Right atrium auricular region (tissue), 2 donors: ENCODE results near the gene SLC9A9. TPM values are rescaled to one million over a fixed set of nuclear protein-coding genes. Genes with fewer than 3 reads are reported as not detected.

ENCODE experiments used
- DNase-seq: peaks from one replicate; pipeline ENCODE4 v3.0.0-alpha.2; 2019; ENCODE audit warnings: low spot score
- H3K27ac ChIP-seq, 2 donors: fragments of 200-600 bp; sonication (generic); 1 replicate in 1 of 2; 2 replicates in 1 of 2; pipeline ENCODE4 v1.5.1; 2016 to 2019
- H3K27me3 ChIP-seq, 2 donors: fragments of 200-600 bp; sonication (generic); one replicate each; pipeline versions ENCODE4 v1.5.1 to v1.6.0; 2017 to 2019
- H3K36me3 ChIP-seq: fragments of 200-600 bp; sonication (generic); one replicate; pipeline ENCODE4 v1.5.1; 2016
- H3K4me1 ChIP-seq, 2 donors: fragments of 200-600 bp; sonication (generic); one replicate each; pipeline versions ENCODE4 v1.5.1 to v1.6.0; 2017 to 2019
- H3K4me3 ChIP-seq, 2 donors: fragments of 200-600 bp; sonication (generic); 1 replicate in 1 of 2; 2 replicates in 1 of 2; pipeline ENCODE4 v1.5.1; 2017 to 2019; ENCODE audit warnings: mild to moderate bottlenecking in 1 of 2, moderate library complexity in 1 of 2
- H3K9me3 ChIP-seq, 2 donors: fragments of 200-600 bp; sonication (generic); one replicate each; pipeline ENCODE4 v1.5.1; 2019
- total RNA-seq, 2 donors: library from RNA; depleted of rRNA; stranded (reverse); fragments of >200 nt; gene quantifications; one replicate each; pipeline ENCODE4 v1.1.0, GENCODE V29; 2016
- TF ChIP-seq, protein P1 (sequence below), 2 donors: fragments of 200-600 bp; sonication (generic); IDR thresholded peaks; one replicate each; pipeline ENCODE4 v1.5.1; 2019; ENCODE audit warnings: antibody characterized with exemption in 2 of 2

The SLC9A9 gene
- total RNA-seq, 2 donors from 2014 or later, result 3.1 to 4.2 TPM

DNA sequence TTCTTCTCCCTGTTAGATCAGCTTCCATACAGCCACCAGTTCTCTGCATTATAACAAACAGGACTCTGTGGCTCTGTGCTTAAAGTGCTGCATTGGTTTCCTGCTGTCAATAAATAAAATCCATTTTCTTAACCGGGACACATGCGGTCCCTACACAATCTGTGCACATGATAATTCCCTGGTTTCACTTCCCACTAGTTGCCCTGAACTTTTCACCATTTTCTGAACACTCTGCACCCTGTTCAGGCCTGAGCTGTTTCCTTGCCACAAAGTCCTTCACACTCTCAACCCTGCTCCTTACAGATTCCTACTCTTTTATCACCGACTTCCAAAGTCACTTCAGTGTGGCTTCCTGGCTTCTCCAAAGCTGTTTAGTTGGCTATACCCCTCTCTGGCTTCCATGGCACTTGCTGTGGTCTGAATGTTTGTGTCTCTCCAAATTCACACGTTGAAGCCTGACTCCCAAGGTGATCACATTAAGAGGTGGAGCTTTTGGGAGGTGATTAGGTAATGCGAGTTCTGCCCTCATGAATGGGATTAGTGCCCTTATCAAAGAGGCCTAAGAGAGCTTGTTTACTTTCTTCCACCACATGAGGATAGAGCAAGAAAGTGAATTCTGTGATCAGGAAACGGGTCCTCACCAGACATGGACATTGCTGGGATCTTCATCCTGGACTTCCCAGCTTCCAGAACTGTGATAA lies 495.3 kb downstream of the SLC9A9 start:
- Histone ChIP-seq H3K27ac (no peak overlapping the region), H3K4me3 (no peak overlapping the region), H3K9me3 (no peaks in the 10 kb centered on the region), H3K27me3 (no peaks in the 10 kb centered on the region), H3K4me1 (no peaks in the 10 kb centered on the region), H3K36me3 (no peaks in the 10 kb centered on the region)
- TF ChIP-seq, protein P1, sequence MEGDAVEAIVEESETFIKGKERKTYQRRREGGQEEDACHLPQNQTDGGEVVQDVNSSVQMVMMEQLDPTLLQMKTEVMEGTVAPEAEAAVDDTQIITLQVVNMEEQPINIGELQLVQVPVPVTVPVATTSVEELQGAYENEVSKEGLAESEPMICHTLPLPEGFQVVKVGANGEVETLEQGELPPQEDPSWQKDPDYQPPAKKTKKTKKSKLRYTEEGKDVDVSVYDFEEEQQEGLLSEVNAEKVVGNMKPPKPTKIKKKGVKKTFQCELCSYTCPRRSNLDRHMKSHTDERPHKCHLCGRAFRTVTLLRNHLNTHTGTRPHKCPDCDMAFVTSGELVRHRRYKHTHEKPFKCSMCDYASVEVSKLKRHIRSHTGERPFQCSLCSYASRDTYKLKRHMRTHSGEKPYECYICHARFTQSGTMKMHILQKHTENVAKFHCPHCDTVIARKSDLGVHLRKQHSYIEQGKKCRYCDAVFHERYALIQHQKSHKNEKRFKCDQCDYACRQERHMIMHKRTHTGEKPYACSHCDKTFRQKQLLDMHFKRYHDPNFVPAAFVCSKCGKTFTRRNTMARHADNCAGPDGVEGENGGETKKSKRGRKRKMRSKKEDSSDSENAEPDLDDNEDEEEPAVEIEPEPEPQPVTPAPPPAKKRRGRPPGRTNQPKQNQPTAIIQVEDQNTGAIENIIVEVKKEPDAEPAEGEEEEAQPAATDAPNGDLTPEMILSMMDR (IDR thresholded peaks at IDR 0.05), result no peak
- DNase-seq, result no peak

DNA sequence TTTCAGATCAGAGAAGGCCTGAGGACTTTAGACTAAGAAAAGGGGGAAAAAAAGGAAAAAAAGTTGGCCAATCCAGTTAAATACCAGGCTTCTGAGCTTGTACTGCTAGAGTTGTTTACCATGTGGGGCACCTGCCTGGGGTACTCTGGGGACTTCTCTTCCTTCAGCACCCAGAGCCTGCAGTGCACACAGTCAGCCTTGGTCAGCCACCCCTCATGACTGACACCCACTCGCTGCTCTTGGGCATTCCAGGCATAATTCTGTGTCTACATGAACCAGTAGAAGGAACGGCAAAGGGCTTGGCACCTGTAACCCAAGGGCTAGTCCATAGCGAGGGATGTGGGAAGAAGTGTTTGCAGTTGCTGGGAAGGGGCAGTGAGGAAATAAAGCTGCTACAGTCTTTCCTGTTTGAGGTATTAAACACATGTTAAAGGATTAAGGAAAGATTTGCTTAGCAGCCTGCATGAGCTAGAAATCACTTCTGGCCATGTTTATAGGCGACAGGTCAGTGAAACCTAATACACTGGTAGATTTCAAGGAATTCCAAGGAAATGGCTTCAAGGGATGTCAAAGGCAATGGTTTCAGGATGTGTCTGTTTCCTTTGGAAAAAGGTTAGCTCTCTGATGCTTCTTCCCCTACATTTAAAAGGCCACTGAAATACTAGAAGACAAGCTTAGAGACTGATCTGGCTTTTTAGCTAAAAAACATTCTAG lies 496.2 kb downstream of the SLC9A9 start:
- H3K36me3 ChIP-seq, result no peaks in the 10 kb centered on the region
- DNase-seq, result no peak
- TF ChIP-seq, protein P1 (IDR thresholded peaks at IDR 0.05), result no peak

DNA sequence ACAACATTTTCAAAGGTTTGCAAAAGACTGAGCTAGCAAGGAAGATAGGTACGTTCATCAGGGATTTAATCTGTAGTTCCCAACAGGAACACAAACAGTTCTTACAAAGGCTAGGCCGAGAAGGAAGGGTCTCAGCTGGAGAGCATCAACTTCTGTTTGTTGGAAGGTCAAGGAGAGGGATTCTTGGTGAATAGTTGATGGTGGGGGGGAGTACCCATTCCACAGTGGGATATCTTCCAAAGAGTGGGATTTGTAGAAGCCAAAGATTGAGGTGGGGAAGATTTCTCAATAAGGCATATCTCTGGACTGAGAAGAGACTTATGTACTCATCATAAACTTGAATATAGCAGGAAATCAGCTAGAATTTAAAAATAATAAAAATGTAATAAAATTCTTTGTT lies 496.9 kb downstream of the SLC9A9 start:
- Histone ChIP-seq H3K27ac (no peak overlapping the region), H3K4me1 (no peaks in the 10 kb centered on the region), H3K4me3 (no peak overlapping the region), H3K9me3 (no peaks in the 10 kb centered on the region), H3K27me3 (no peaks in the 10 kb centered on the region), H3K36me3 (no peaks in the 10 kb centered on the region)
- no peak for DNase-seq
- TF ChIP-seq, protein P1 (IDR thresholded peaks at IDR 0.05), result no peak

More for the DNA sequence above, 496.2 kb downstream of the SLC9A9 start:
- Histone ChIP-seq H3K4me3 (no peak overlapping the region), H3K4me1 (no peaks in the 10 kb centered on the region), H3K9me3 (no peaks in the 10 kb centered on the region), H3K27ac (no peak overlapping the region), H3K27me3 (no peaks in the 10 kb centered on the region)

DNA sequence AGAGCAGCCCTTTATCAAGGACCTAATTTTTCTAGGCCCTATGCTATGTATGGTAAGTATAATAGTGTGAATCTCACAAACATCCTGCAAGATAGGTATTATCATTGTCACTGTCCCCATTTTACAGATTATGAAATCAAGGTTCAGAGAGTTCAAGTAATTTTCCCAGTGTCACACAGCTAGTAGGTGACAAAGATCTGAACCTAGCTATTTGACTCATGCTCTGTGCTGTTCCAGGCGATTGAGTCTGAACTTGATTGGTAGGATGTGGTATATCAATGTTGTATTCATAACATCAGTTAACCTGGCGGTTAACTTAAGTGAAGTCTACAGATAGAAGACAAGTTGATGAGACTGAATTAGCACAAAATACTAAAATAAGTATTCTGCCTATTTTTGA lies 498.8 kb downstream of the SLC9A9 start:
- no peaks in the 10 kb centered on the region for H3K9me3 ChIP-seq
- no peaks in the 10 kb centered on the region for H3K4me1 ChIP-seq
- H3K27me3 ChIP-seq, result no peaks in the 10 kb centered on the region
- H3K4me3 ChIP-seq, result no peak overlapping the region
- TF ChIP-seq, protein P1 (IDR thresholded peaks at IDR 0.05), result no peak
- no peaks in the 10 kb centered on the region for H3K36me3 ChIP-seq
- no peak for DNase-seq
- no peak overlapping the region for H3K27ac ChIP-seq

DNA sequence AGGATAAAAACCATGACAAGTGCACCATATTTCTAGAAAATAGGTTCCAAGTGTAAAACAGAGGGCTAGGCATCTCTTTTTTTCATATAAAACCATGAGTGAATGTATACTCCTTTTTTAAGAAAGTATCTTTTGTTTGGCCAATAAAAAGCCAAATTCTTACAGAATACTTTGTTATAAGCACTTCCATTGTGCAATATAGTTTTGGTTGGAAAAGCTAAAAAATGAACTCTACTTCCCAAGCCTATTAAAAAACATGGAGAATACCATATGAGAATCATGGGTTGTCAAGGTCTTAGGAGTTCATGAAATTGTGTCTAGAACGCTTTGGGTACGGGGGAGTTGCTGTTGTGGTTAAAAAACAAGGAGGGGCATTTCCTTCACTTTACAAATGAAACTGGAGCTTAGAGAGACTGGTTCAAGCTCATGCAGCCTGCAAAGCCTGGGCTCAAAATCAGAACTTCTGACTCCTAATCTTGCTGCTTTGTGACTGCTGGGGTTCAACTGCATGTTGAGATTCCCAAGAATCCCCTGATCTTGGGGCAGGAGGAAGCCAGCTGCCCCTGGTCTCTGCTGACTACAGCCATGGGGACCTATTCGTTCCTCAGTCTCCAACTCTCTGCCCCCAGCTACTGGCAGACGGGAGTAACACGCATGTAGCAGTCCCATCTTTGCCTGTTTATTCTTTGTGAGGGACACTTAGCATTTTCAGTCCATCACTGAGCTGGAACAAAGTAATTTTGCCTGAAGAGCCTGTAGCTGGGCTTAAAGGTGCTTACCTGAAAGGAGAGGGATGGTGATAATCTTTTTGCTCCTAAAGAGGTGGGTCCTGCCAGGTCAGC lies 499.6 kb downstream of the SLC9A9 start:
- TF ChIP-seq, protein P1 (IDR thresholded peaks at IDR 0.05), result no peak
- no peaks in the 10 kb centered on the region for H3K9me3 ChIP-seq
- H3K4me1 ChIP-seq, result no peaks in the 10 kb centered on the region
- no peaks in the 10 kb centered on the region for H3K27me3 ChIP-seq
- H3K27ac ChIP-seq, result no peak overlapping the region
- H3K4me3 ChIP-seq, result no peak overlapping the region
- no peak for DNase-seq
- H3K36me3 ChIP-seq, result no peaks in the 10 kb centered on the region
